IMR-90 (cell line): ENCODE results near the gene NAPG. TPM values are rescaled to one million over a fixed set of nuclear protein-coding genes. Genes with fewer than 3 reads are reported as not detected.

Source experiments
- ATAC-seq: fragments of 200-7000 bp; cut with Tn5 transposase; 2 replicates; pipeline ENCODE4 v1.9.1; 2020; ENCODE audit warnings: low read depth, mild to moderate bottlenecking, moderate library complexity
- BruUV-seq: library from RNA; stranded (reverse); fragments of 400-500 nt; replicated peaks from 2 replicates; lab custom pipeline; 2021; lab: Mats Ljungman, UMichigan
- CTCF ChIA-PET: fragments of 300-600 bp; formaldehyde crosslinking; extraction: SDS; loops from one replicate; lab custom pipeline; 2021; ENCODE audit warnings: antibody characterized with exemption; lab: Yijun Ruan, JAX
- POLR2A ChIA-PET: fragments of 300-600 bp; sonication (Branson Sonifier 250); formaldehyde crosslinking; loops from one replicate; lab custom pipeline; 2022; ENCODE audit warnings: antibody characterized with exemption; ENCODE audit not compliant: unreplicated experiment; lab: Charles Lee
- DNase-seq: peaks from one replicate; pipeline ENCODE4 v3.0.0; 2013
- H2AFZ ChIP-seq: replicated peaks from 2 replicates; pipeline ENCODE3; 2013; ENCODE audit warnings: low read length, mild to moderate bottlenecking; ENCODE audit not compliant: poor library complexity
- H2AK5ac ChIP-seq: 2 replicates; pipeline ENCODE4 v1.6.1; 2013; ENCODE audit warnings: low read depth, low read length, inconsistent platforms
- H2AK9ac ChIP-seq: replicated peaks from 2 replicates; pipeline ENCODE3; 2013; ENCODE audit warnings: mild to moderate bottlenecking, low read depth, low read length, moderate library complexity; ENCODE audit not compliant: poor library complexity
- H2BK120ac ChIP-seq: 2 replicates; pipeline ENCODE4 v1.6.1; 2013; ENCODE audit warnings: low read depth, low read length, inconsistent platforms
- H2BK15ac ChIP-seq: 3 replicates; pipeline ENCODE4 v1.6.1; 2013; ENCODE audit warnings: low read depth, low read length, inconsistent platforms
- H2BK20ac ChIP-seq: 2 replicates; pipeline ENCODE4 v1.6.1; 2013; ENCODE audit warnings: low read depth, mild to moderate bottlenecking, inconsistent platforms, low read length, moderate library complexity
- H2BK5ac ChIP-seq: 2 replicates; pipeline ENCODE4 v1.6.1; 2013; ENCODE audit warnings: mild to moderate bottlenecking, low read depth, low read length, inconsistent platforms; ENCODE audit not compliant: poor library complexity, severe bottlenecking
- H3K14ac ChIP-seq: replicated peaks from 2 replicates; pipeline ENCODE4 v1.6.1; 2013; ENCODE audit warnings: low read depth, low read length, inconsistent platforms
- H3K18ac ChIP-seq: 2 replicates; pipeline ENCODE4 v1.6.1; 2013; ENCODE audit warnings: low read depth, low read length, control low read depth
- H3K23ac ChIP-seq: 2 replicates; pipeline ENCODE4 v1.6.1; 2013; ENCODE audit warnings: low read depth, low read length, inconsistent platforms
- H3K27ac ChIP-seq: 2 replicates; pipeline ENCODE4 v1.5.1; 2013; ENCODE audit warnings: mild to moderate bottlenecking, control low read depth, low read length; ENCODE audit not compliant: insufficient read depth
- H3K27me3 ChIP-seq: 2 replicates; pipeline ENCODE4 v1.6.1; 2013; ENCODE audit warnings: low read length; ENCODE audit not compliant: control insufficient read depth, insufficient read depth
- H3K36me3 ChIP-seq: 2 replicates; pipeline ENCODE4 v1.6.1; 2013; ENCODE audit warnings: low read length, mixed read lengths; ENCODE audit not compliant: control insufficient read depth, insufficient read depth
- H3K4ac ChIP-seq: 2 replicates; pipeline ENCODE4 v1.6.1; 2013; ENCODE audit warnings: low read depth, low read length, inconsistent platforms
- H3K4me1 ChIP-seq: 2 replicates; pipeline ENCODE4 v1.6.1; 2013; ENCODE audit warnings: low read length, mixed read lengths; ENCODE audit not compliant: control insufficient read depth, insufficient read depth
- H3K4me2 ChIP-seq: 2 replicates; pipeline ENCODE4 v1.6.1; 2013; ENCODE audit warnings: low read depth, mild to moderate bottlenecking, control low read depth, low read length, moderate library complexity
- H3K4me3 ChIP-seq: 2 replicates; pipeline ENCODE4 v1.5.1; 2013; ENCODE audit warnings: low read depth, mild to moderate bottlenecking, control low read depth, low read length, moderate library complexity; ENCODE audit not compliant: insufficient read depth
- H3K56ac ChIP-seq: 2 replicates; pipeline ENCODE4 v1.6.1; 2013; ENCODE audit warnings: low read length, inconsistent platforms; ENCODE audit not compliant: insufficient read depth; ENCODE audit errors: extremely low read depth
- H3K79me1 ChIP-seq, 2 experiments: 2 replicates each; pipeline ENCODE4 v1.6.1; 2013; ENCODE audit warnings: low read length in 2 of 2, inconsistent platforms in 1 of 2, low read depth in 1 of 2
- H3K9ac ChIP-seq: 2 replicates; pipeline ENCODE4 v1.6.1; 2013; ENCODE audit warnings: low read depth, low read length, control low read depth
- H3K9me1 ChIP-seq: 2 replicates; pipeline ENCODE4 v1.6.1; 2013; ENCODE audit warnings: low read length, inconsistent platforms; ENCODE audit not compliant: insufficient read depth
- H3K9me3 ChIP-seq: 2 replicates; pipeline ENCODE4 v1.6.1; 2013; ENCODE audit warnings: low read length; ENCODE audit not compliant: control insufficient read depth, insufficient read depth
- H4K20me1 ChIP-seq: 2 replicates; pipeline ENCODE4 v1.6.1; 2013; ENCODE audit warnings: low read length, inconsistent platforms; ENCODE audit not compliant: insufficient read depth
- H4K5ac ChIP-seq: 2 replicates; pipeline ENCODE4 v1.6.1; 2013; ENCODE audit warnings: mild to moderate bottlenecking, low read depth, low read length, control low read depth
- H4K8ac ChIP-seq, 2 experiments: 2 replicates each; pipeline ENCODE4 v1.6.1; 2013; ENCODE audit warnings: low read depth in 2 of 2, low read length in 2 of 2, control low read depth in 1 of 2, inconsistent platforms in 1 of 2
- H4K91ac ChIP-seq: 2 replicates; pipeline ENCODE4 v1.6.1; 2013; ENCODE audit warnings: low read depth, low read length, inconsistent platforms; ENCODE audit not compliant: insufficient read depth
- BHLHE40 ChIP-seq: fragments of 150-350 bp; IDR thresholded peaks from 2 replicates; pipeline ENCODE4 v1.6.1; 2016; ENCODE audit warnings: mild to moderate bottlenecking, low read depth, low read length
- CTCF ChIP-seq: conservative IDR thresholded peaks from 2 replicates; pipeline ENCODE4 v1.5.1; 2012; ENCODE audit warnings: mild to moderate bottlenecking, low read depth, low read length, improper control_type of control experiment
- FOS ChIP-seq: fragments of 150-350 bp; IDR thresholded peaks from 2 replicates; pipeline ENCODE4 v1.6.1; 2016; ENCODE audit warnings: low read depth, low read length
- MAFK ChIP-seq: IDR thresholded peaks from 2 replicates; pipeline ENCODE4 v1.6.1; 2012; ENCODE audit warnings: low read depth, low read length, improper control_type of control experiment
- MAZ ChIP-seq: IDR thresholded peaks from 2 replicates; pipeline ENCODE4 v1.6.1; 2012; ENCODE audit warnings: low read depth, mild to moderate bottlenecking, low read length, improper control_type of control experiment, moderate library complexity, borderline replicate concordance
- MXI1 ChIP-seq: IDR thresholded peaks from 2 replicates; pipeline ENCODE4 v1.6.1; 2012; ENCODE audit warnings: low read depth, mild to moderate bottlenecking, low read length, moderate library complexity, borderline replicate concordance
- POLR2A ChIP-seq: IDR thresholded peaks from 2 replicates; pipeline ENCODE4 v1.6.1; 2012; ENCODE audit warnings: mild to moderate bottlenecking, low read depth, low read length
- RAD21 ChIP-seq: IDR thresholded peaks from 2 replicates; pipeline ENCODE4 v1.6.1; 2012; ENCODE audit warnings: low read length, improper control_type of control experiment
- RFX5 ChIP-seq: IDR thresholded peaks from 2 replicates; pipeline ENCODE4 v1.8.0; 2012; ENCODE audit warnings: low read depth, mild to moderate bottlenecking, low read length, moderate library complexity
- WGBS, 2 experiments: methylation state at CpG; one replicate each; pipeline versions ENCODE4 v1.1.5 to v1.1.7; 2013; ENCODE audit warnings: missing lambda C conversion rate in 2 of 2; ENCODE audit not compliant: insufficient read length in 1 of 2; ENCODE audit errors: extremely low coverage in 2 of 2; 5-methylcytosine and 5-hydroxymethylcytosine counted together
- dilution Hi-C: fragments of 300-500 bp; cut with HindIII; formaldehyde crosslinking; loops from one replicate; pipeline ENCODE4 v1.14.3; 2018; ENCODE audit warnings: low sequenced_read_pairs; ENCODE audit not compliant: unreplicated experiment
- in situ Hi-C: fragments of 300-500 bp; cut with MboI; formaldehyde crosslinking; loops from 3 replicates; pipeline ENCODE4 v1.14.3; 2019; ENCODE audit warnings: low sequenced_read_pairs, inconsistent platforms, mixed read lengths
- intact Hi-C: fragments of 100-400 bp; cut with micrococcal nuclease; formaldehyde crosslinking; loops from 2 replicates; pipeline ENCODE4 v1.10.0; 2022
- polyA plus RNA-seq, 3 experiments: library from polyadenylated mRNA; depleted of rRNA; stranded (reverse); fragments of >200 nt; gene quantifications; 2 replicates each; pipeline ENCODE4 v1.2.3, GENCODE V29; 2012; ENCODE audit warnings: low replicate concordance in 1 of 3
- total RNA-seq: library from RNA; depleted of rRNA; stranded (reverse); fragments of >200 nt; gene quantifications from 2 replicates; pipeline ENCODE4 v1.2.3, GENCODE V29; 2012

NAPG gene
- total and polyA plus RNA-seq, 2 of the 4 experiments (the other 2 are of a cell fraction) = 13.0 to 32.8 TPM

DNA sequence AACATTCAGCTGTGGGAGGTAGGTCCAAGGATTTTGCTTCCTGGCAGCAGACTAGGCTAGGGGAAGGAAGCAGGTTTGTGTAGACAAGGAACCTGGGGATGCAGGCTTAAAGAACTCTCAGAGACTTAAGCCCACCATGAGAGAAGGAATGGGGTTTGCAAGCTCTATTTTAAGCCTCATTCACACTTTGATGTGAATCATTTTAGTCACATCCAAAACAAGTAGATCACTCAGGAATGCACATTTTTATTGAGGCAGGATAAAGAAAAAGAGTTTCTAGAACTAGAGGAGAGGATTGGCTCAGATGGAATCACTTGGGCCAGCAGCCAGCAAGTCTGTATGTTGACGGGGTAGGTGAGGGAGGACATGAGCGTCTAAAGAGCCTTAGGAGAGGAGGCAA, 3.3 kb upstream of the NAPG start:
- no peak overlapping the region for H2BK5ac ChIP-seq
- H4K8ac ChIP-seq = no peak overlapping the region
- no peak overlapping the region for H3K56ac ChIP-seq
- H3K79me1 ChIP-seq = peaks cover 4 to 10% of the 10 kb centered on the region in 2 experiments; a peak in 3 of 4 replicates
- no peak overlapping the region for H2AK5ac ChIP-seq
- no peak overlapping the region for H3K18ac ChIP-seq
- H3K4me2 ChIP-seq = no peak overlapping the region
- ATAC-seq (no peak), DNase-seq (no peak)
- H2BK15ac ChIP-seq = no peak overlapping the region
- H3K4ac ChIP-seq = no peak overlapping the region
- H3K9me3 ChIP-seq = no peaks in the 10 kb centered on the region; the same call in 1 of the 2 replicates
- H4K5ac ChIP-seq = no peak overlapping the region
- intact Hi-C loops = loop anchor here (5.0 to 10.0 kb wide), 3 partner anchors 400 to 838 kb away; no protein-coding TSS in a partner anchor
- H3K9me1 ChIP-seq = peaks cover 8% of the 10 kb centered on the region
- H3K27ac ChIP-seq = no peak overlapping the region
- TF ChIP-seq CTCF (no peak), MAZ (no peak), RFX5 (no peak), MXI1 (no peak), RAD21 (no peak), POLR2A (no peak), BHLHE40 (no peak), MAFK (no peak), FOS (no peak)
- 71% methylated on average over 1 of the region's 2 CpGs; no CpG with 5 or more reads in 1 of the 2 experiments for WGBS, 2 experiments
- in situ Hi-C loops = loop anchor here (5.0 kb wide), 1 partner anchor 550 kb away; no protein-coding TSS in a partner anchor
- no peaks in the 10 kb centered on the region for H3K27me3 ChIP-seq
- H3K4me3 ChIP-seq = no peak overlapping the region
- H4K91ac ChIP-seq = no peak overlapping the region
- H2BK20ac ChIP-seq = no peak overlapping the region
- no peaks in the 10 kb centered on the region for H3K36me3 ChIP-seq
- dilution Hi-C loops = loop anchor here (25.0 kb wide), 1 partner anchor 535 kb away; no protein-coding TSS in a partner anchor
- POLR2A ChIA-PET = no interaction called here
- no peak overlapping the region for H3K23ac ChIP-seq
- BruUV-seq = no TSS peak
- peaks cover 10% of the 10 kb centered on the region for H3K4me1 ChIP-seq
- H2BK120ac ChIP-seq = no peak overlapping the region
- H2AK9ac ChIP-seq = no peak overlapping the region
- H3K9ac ChIP-seq = no peak overlapping the region
- H3K14ac ChIP-seq = no peak overlapping the region; the same call in 1 of the 2 replicates
- CTCF ChIA-PET = interaction anchor here (0.7 kb wide), 1 partner anchor 551 kb away, joined by 3 read pairs; no protein-coding TSS in a partner anchor
- H2AFZ ChIP-seq = no peak overlapping the region
- H4K20me1 ChIP-seq = peaks cover 8% of the 10 kb centered on the region; the same call in 1 of the 2 replicates
